Omental fat pad (tissue), 4 donors: ENCODE data around the gene TRAP1. TPM values are rescaled to one million over a fixed set of nuclear protein-coding genes. Genes with fewer than 3 reads are reported as not detected.

Experiments
- ATAC-seq: fragments of 150-250 bp; one replicate; pipeline ENCODE4 v1.9.1; 2016; ENCODE audit warnings: mild to moderate bottlenecking, moderate library complexity; ENCODE audit not compliant: low FRiP score
- DNase-seq: peaks from one replicate; pipeline ENCODE4 v3.0.0-alpha.2; 2019; ENCODE audit warnings: low spot score
- CTCF ChIP-seq, 3 donors: fragments of 450-650 bp; IDR thresholded peaks; one replicate each; pipeline ENCODE4 v1.5.1; 2016 to 2017; ENCODE audit warnings: antibody characterized with exemption in 3 of 3, mild to moderate bottlenecking in 3 of 3, moderate library complexity in 2 of 3
- total RNA-seq, 4 donors: library from RNA; depleted of rRNA; stranded (reverse); fragments of >200 nt; gene quantifications; one replicate each; pipeline ENCODE4 v1.1.0, GENCODE V29; 2016

Gene TRAP1
- total RNA-seq, 4 donors from 2014 or later = 53.4 to 79.9 (median 70.5) TPM

DNA sequence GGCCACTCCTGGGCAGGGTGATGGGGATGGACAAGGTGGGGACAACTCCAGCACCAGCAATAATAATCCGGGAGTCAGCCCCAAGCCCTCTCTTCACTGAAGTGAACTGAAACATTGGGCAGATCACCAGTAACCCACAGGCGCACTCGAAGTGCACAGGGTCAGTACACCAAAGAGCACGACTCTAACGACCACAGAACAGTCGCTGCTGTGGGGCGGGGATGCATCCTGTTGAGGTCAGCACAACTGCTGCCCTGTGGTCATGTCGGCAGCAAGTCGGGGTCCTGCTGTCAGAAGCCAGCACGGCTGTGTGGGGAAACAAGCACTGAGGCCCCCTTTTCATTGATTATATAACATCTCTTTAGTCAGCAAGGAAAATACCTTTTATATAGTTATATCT, 48.2 kb downstream of the TRAP1 start:
- no peak for TF ChIP-seq CTCF (IDR thresholded peaks at IDR 0.05)
- no peak for DNase-seq
- ATAC-seq = no peak

DNA sequence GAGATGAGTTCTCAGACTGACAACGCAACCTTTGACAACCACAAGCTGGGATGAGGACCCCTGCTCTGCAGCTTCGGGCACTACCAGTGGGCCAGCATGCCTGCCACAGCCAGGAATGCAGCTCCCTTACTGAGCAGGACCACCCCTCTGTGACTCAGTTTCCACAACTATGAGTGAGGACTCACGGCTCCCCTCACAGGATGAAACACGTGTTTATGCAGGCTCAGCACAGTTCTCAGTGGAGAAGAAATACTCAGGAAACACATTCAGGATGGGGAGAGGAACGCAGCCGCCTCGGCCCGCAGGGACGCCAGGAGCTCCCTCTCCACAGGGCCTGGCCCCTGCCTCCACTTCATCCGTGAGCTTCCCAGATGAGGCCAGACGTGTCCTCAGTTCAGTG, 48.7 kb downstream of the TRAP1 start:
- DNase-seq (no peak), ATAC-seq (no peak)
- TF ChIP-seq CTCF (IDR thresholded peaks at IDR 0.05) = no peak

DNA sequence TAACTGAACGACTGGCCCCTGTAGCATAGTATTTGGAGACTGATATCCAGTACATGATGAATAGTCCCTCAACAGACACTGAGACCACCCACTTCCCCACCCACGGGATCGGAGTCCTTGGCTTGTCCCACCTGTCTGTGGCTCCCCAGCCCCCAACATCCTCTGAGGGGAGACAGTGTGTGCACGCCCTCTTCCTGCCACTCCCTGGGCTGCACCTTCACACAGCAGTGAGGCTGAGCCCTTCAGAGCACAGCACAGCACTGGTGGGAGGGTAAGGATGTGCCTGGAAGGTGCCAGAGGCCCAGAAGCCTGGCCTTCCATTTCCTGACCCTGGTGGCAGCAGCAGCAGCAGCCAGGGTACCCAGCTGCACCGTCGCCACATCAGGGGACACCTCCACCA, 51.8 kb downstream of the TRAP1 start:
- ATAC-seq = no peak
- no peak for TF ChIP-seq CTCF (IDR thresholded peaks at IDR 0.05)
- DNase-seq = no peak

- DNase-seq (no peak), ATAC-seq (no peak)
- TF ChIP-seq CTCF (IDR thresholded peaks at IDR 0.05) = no peak
These were observed 53.0 kb downstream of the TRAP1 start for GRCh38 chr16:3664187-3664896.

DNA sequence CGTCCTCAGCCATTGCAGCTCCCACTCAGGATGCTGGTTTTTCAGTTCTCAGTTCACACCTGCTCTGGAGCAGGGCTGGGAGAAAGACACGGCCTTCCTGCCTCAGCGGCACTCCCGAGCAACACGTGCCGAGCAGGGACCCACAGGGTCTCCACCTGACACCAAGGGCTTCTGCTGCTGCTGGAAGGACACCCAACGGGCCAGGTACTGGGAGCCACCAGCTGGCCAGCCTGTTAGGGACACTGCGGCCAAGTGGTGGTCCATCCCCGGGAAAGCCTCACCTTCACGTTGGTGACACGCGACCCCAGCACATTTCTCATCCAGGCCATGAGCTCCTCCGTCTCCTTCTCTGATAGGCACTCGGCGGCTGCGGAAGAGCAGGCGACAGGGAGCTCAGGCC, 54.7 kb downstream of the TRAP1 start:
- no peak for TF ChIP-seq CTCF (IDR thresholded peaks at IDR 0.05)
- DNase-seq = no peak
- no peak for ATAC-seq

- DNase-seq (no peak), ATAC-seq (no peak)
- TF ChIP-seq CTCF (IDR thresholded peaks at IDR 0.05) = no peak
These were observed 55.4 kb downstream of the TRAP1 start for GRCh38 chr16:3661922-3662321.

DNA sequence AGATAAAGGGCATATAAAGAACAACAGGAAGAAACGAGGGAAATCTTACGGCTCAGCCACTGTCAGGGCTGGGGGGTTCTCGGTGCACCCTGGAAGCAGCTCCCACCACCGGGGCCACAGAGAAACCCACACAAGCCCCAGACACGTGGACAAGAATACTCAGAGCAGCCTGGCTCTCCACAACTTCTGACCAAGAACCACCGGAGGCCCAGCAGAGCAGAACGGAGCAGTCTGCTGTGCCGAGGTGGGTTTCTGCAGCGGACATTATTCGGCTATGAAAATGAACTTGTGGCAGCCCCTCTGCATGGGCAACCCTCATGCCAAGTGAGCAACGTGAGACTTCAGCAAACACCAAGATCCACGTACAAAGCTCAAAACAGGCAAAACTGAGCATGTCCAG, 56.0 kb downstream of the TRAP1 start:
- ATAC-seq = no peak
- TF ChIP-seq CTCF (IDR thresholded peaks at IDR 0.05) = no peak
- DNase-seq = no peak
